H9 (cell line): ENCODE results near the gene FMN1. TPM values are rescaled to one million over a fixed set of nuclear protein-coding genes. Genes with fewer than 3 reads are reported as not detected.

Experiments used
- DNase-seq: peaks from one replicate; pipeline ENCODE4 v3.0.0-alpha.2; 2017
- H2AFZ ChIP-seq: one replicate; pipeline ENCODE4 v1.6.1; 2013; ENCODE audit warnings: mild to moderate bottlenecking, low read length, control low read depth, moderate library complexity
- H2AK5ac ChIP-seq: 2 replicates; pipeline ENCODE4 v1.6.1; 2013; ENCODE audit warnings: low read length, control low read depth, mixed read lengths; ENCODE audit not compliant: insufficient read length
- H2BK120ac ChIP-seq: one replicate; pipeline ENCODE4 v1.6.1; 2013; ENCODE audit warnings: low read depth, mild to moderate bottlenecking, low read length, control low read depth, inconsistent platforms; ENCODE audit not compliant: poor library complexity, severe bottlenecking
- H2BK12ac ChIP-seq: 2 replicates; pipeline ENCODE4 v1.6.1; 2013; ENCODE audit warnings: low read length, control low read depth, mixed read lengths, low read depth; ENCODE audit not compliant: insufficient read length
- H2BK15ac ChIP-seq: 2 replicates; pipeline ENCODE4 v1.6.1; 2013; ENCODE audit warnings: low read depth, low read length, control low read depth
- H2BK20ac ChIP-seq: one replicate; pipeline ENCODE4 v1.6.1; 2013; ENCODE audit warnings: low read depth, mild to moderate bottlenecking, low read length, control low read depth, inconsistent platforms; ENCODE audit not compliant: poor library complexity, severe bottlenecking
- H2BK5ac ChIP-seq: 2 replicates; pipeline ENCODE4 v1.6.1; 2013; ENCODE audit warnings: low read length, control low read depth, mixed read lengths; ENCODE audit not compliant: insufficient read length
- H3K14ac ChIP-seq: 2 replicates; pipeline ENCODE4 v1.6.1; 2013; ENCODE audit warnings: low read length, control low read depth; ENCODE audit not compliant: insufficient read depth
- H3K18ac ChIP-seq: 2 replicates; pipeline ENCODE4 v1.6.1; 2013; ENCODE audit warnings: low read depth, mild to moderate bottlenecking, mixed read lengths, low read length, control low read depth; ENCODE audit not compliant: insufficient read length
- H3K23ac ChIP-seq: 2 replicates; pipeline ENCODE4 v1.6.1; 2013; ENCODE audit warnings: low read length, control low read depth, mixed read lengths, low read depth; ENCODE audit not compliant: insufficient read length
- H3K23me2 ChIP-seq: 2 replicates; pipeline ENCODE4 v1.6.1; 2013; ENCODE audit warnings: low read depth, mild to moderate bottlenecking, mixed read lengths, low read length, control low read depth; ENCODE audit not compliant: insufficient read length, poor library complexity, severe bottlenecking
- H3K27ac ChIP-seq: 2 replicates; pipeline ENCODE4 v1.5.1; 2013; ENCODE audit warnings: low read length, control low read depth, mixed read lengths, low read depth; ENCODE audit not compliant: insufficient read length
- H3K27me3 ChIP-seq: 2 replicates; pipeline ENCODE4 v1.6.1; 2013; ENCODE audit warnings: low read length, control low read depth, inconsistent platforms; ENCODE audit not compliant: insufficient read depth
- H3K4ac ChIP-seq: 2 replicates; pipeline ENCODE4 v1.6.1; 2013; ENCODE audit warnings: low read depth, mild to moderate bottlenecking, control low read depth, inconsistent platforms, low read length, moderate library complexity
- H3K4me1 ChIP-seq: 2 replicates; pipeline ENCODE4 v1.6.1; 2013; ENCODE audit warnings: low read length, control low read depth, inconsistent platforms; ENCODE audit not compliant: insufficient read depth
- H3K4me2 ChIP-seq: 2 replicates; pipeline ENCODE4 v1.6.1; 2013; ENCODE audit warnings: low read length, control low read depth, mixed read lengths; ENCODE audit not compliant: insufficient read length, insufficient read depth
- H3K56ac ChIP-seq: 2 replicates; pipeline ENCODE4 v1.6.1; 2013; ENCODE audit warnings: low read depth, mild to moderate bottlenecking, mixed read lengths, low read length, control low read depth; ENCODE audit not compliant: insufficient read length
- H3K79me1 ChIP-seq: 2 replicates; pipeline ENCODE4 v1.6.1; 2013; ENCODE audit warnings: low read depth, mild to moderate bottlenecking, moderate library complexity, low read length, control low read depth, inconsistent platforms; ENCODE audit not compliant: insufficient read depth, poor library complexity, severe bottlenecking
- H3K79me2 ChIP-seq: 2 replicates; pipeline ENCODE4 v1.6.1; 2013; ENCODE audit warnings: low read length, control low read depth, inconsistent platforms; ENCODE audit not compliant: insufficient read depth
- H3K9ac ChIP-seq: 2 replicates; pipeline ENCODE4 v1.6.1; 2013; ENCODE audit warnings: low read length, control low read depth, mixed read lengths; ENCODE audit not compliant: insufficient read length; ENCODE audit errors: extremely low read depth
- H3K9me3 ChIP-seq: one replicate; pipeline ENCODE4 v1.6.1; 2013; ENCODE audit warnings: low read depth, low read length, inconsistent platforms; ENCODE audit not compliant: control insufficient read depth
- H3T11ph ChIP-seq: one replicate; pipeline ENCODE4 v1.6.1; 2013; ENCODE audit warnings: mild to moderate bottlenecking, low read length, control low read depth, inconsistent platforms
- H4K20me1 ChIP-seq: one replicate; pipeline ENCODE4 v1.6.1; 2013; ENCODE audit not compliant: control insufficient read depth, insufficient read length, insufficient read depth
- H4K5ac ChIP-seq: 2 replicates; pipeline ENCODE4 v1.6.1; 2013; ENCODE audit warnings: low read depth, mild to moderate bottlenecking, mixed read lengths, low read length, control low read depth; ENCODE audit not compliant: insufficient read length
- H4K8ac ChIP-seq: replicated peaks from 2 replicates; pipeline ENCODE4 v1.6.1; 2013; ENCODE audit warnings: low read length, control low read depth, mixed read lengths, low read depth; ENCODE audit not compliant: insufficient read length
- H4K91ac ChIP-seq: 2 replicates; pipeline ENCODE4 v1.6.1; 2013; ENCODE audit warnings: low read depth, mild to moderate bottlenecking, moderate library complexity, mixed read lengths, low read length, control low read depth; ENCODE audit not compliant: insufficient read length
- H3K27ac Mint-ChIP-seq, 3 experiments: 2 replicates in 2 of 3; 3 replicates in 1 of 3; pipeline ENCODE4 v1.8.0; 2020 to 2021; ENCODE audit warnings: mixed read lengths in 3 of 3, mild to moderate bottlenecking in 1 of 3, moderate library complexity in 1 of 3
- H3K27me3 Mint-ChIP-seq: 2 replicates; pipeline ENCODE4 v1.8.0; 2021; ENCODE audit warnings: low read depth, mild to moderate bottlenecking, moderate library complexity, mixed read lengths
- H3K36me3 Mint-ChIP-seq, 3 experiments: 2 replicates in 2 of 3; 3 replicates in 1 of 3; pipeline ENCODE4 v1.8.0; 2020 to 2021; ENCODE audit warnings: low read depth in 3 of 3, mixed read lengths in 3 of 3; ENCODE audit not compliant: insufficient read depth in 1 of 3
- H3K4me1 Mint-ChIP-seq, 2 experiments: 2 replicates each; pipeline ENCODE4 v1.8.0; 2020; ENCODE audit warnings: mixed read lengths in 2 of 2
- H3K4me3 Mint-ChIP-seq, 2 experiments: 2 replicates in 1 of 2; 3 replicates in 1 of 2; pipeline ENCODE4 v1.8.0; 2020 to 2021; ENCODE audit warnings: mild to moderate bottlenecking in 2 of 2, mixed read lengths in 2 of 2, moderate library complexity in 1 of 2
- H3K9me3 Mint-ChIP-seq, 2 experiments: 2 replicates in 1 of 2; 3 replicates in 1 of 2; pipeline ENCODE4 v1.8.0; 2020; ENCODE audit warnings: mild to moderate bottlenecking in 2 of 2, mixed read lengths in 2 of 2, moderate library complexity in 1 of 2
- CTCF ChIP-seq: fragments of 200-600 bp; sonication (generic); conservative IDR thresholded peaks from 3 replicates; pipeline ENCODE4 v1.8.0; 2021; ENCODE audit warnings: antibody characterized with exemption, mild to moderate bottlenecking
- WGBS: extraction: QIAGEN DNeasy Blood & Tissue Kit; methylation state at CpG from one replicate; pipeline ENCODE4 v1.1.7; 2013; ENCODE audit warnings: missing lambda C conversion rate, low lambda C conversion rate, mixed read lengths; ENCODE audit not compliant: insufficient read length; ENCODE audit errors: extremely low coverage; 5-methylcytosine and 5-hydroxymethylcytosine counted together
- total RNA-seq: library from RNA; stranded (reverse); gene quantifications from 2 replicates; pipeline ENCODE4 v1.2.1, GENCODE V29; 2021

The FMN1 gene
- total RNA-seq, 1 experiment from 2014 or later, result 1.9 TPM

GRCh38 chr15:33119273-33119672 lies 75.2 kb downstream of the FMN1 start:
- no CpG with 5 or more reads among the region's 6 CpGs for WGBS
- Histone ChIP-seq H3K56ac (no peak overlapping the region), H3K79me2 (no peaks in the 10 kb centered on the region), H2AFZ (no peak overlapping the region), H3K18ac (no peak overlapping the region), H3K14ac (no peak overlapping the region), H3K23ac (no peak overlapping the region), H4K91ac (no peak overlapping the region), H2BK20ac (no peak overlapping the region), H2BK15ac (no peak overlapping the region), H3K27me3 (no peaks in the 10 kb centered on the region), H3K23me2 (no peaks in the 10 kb centered on the region), H3K9ac (no peak overlapping the region), H3K4me1 (peaks cover 4% of the 10 kb centered on the region; the same call in 1 of the 2 replicates), H2BK12ac (no peak overlapping the region), H3K79me1 (no peaks in the 10 kb centered on the region), H2BK120ac (no peak overlapping the region), H4K8ac (no peak overlapping the region), H3T11ph (no peak overlapping the region), H3K4ac (no peak overlapping the region), H4K5ac (no peak overlapping the region), H3K4me2 (no peak overlapping the region), H3K27ac (no peak overlapping the region), H3K9me3 (no peaks in the 10 kb centered on the region), H4K20me1 (no peaks in the 10 kb centered on the region), H2AK5ac (no peak overlapping the region), H2BK5ac (no peak overlapping the region)
- Mint-ChIP-seq H3K9me3 (no peaks in the 10 kb centered on the region), H3K27me3 (no peaks in the 10 kb centered on the region; the same call in 1 of the 2 replicates), H3K27ac (no peak overlapping the region), H3K4me3 (no peak overlapping the region), H3K36me3 (no peaks in the 10 kb centered on the region), H3K4me1 (peaks cover 6 to 10% of the 10 kb centered on the region in 2 experiments)
- no peak for TF ChIP-seq CTCF
- no peak for DNase-seq
